ENCODE measurements around the gene ATP6V1G3.

DNA sequence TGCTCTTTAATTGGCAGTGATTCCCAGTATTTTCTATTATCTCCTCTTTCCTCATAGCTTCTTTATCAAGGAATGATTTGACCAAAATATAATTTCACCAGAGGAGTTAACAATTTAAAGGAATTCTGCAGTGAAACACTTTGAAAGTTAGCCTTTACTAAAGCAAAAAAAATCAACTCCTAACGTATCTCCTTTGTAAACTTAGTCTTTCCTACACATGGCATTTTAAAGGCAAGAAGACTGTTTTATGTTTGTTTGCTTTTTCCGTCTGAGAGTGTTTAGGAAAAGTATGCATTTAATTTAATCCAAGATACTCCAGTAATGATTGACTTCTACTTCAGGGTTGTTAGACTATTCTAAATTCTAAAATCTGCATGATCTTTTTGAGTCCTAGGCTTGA lies 15.9 kb downstream of the ATP6V1G3 start:
- TF ChIP-seq, protein P1, sequence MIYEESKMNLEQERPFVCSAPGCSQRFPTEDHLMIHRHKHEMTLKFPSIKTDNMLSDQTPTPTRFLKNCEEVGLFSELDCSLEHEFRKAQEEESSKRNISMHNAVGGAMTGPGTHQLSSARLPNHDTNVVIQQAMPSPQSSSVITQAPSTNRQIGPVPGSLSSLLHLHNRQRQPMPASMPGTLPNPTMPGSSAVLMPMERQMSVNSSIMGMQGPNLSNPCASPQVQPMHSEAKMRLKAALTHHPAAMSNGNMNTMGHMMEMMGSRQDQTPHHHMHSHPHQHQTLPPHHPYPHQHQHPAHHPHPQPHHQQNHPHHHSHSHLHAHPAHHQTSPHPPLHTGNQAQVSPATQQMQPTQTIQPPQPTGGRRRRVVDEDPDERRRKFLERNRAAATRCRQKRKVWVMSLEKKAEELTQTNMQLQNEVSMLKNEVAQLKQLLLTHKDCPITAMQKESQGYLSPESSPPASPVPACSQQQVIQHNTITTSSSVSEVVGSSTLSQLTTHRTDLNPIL (CRISPR knock-in tag; IDR thresholded peaks at IDR 0.05; ENCODE audit: low read depth), result no peak
- TF ChIP-seq, protein P2, sequence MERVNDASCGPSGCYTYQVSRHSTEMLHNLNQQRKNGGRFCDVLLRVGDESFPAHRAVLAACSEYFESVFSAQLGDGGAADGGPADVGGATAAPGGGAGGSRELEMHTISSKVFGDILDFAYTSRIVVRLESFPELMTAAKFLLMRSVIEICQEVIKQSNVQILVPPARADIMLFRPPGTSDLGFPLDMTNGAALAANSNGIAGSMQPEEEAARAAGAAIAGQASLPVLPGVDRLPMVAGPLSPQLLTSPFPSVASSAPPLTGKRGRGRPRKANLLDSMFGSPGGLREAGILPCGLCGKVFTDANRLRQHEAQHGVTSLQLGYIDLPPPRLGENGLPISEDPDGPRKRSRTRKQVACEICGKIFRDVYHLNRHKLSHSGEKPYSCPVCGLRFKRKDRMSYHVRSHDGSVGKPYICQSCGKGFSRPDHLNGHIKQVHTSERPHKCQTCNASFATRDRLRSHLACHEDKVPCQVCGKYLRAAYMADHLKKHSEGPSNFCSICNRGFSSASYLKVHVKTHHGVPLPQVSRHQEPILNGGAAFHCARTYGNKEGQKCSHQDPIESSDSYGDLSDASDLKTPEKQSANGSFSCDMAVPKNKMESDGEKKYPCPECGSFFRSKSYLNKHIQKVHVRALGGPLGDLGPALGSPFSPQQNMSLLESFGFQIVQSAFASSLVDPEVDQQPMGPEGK (CRISPR knock-in tag; IDR thresholded peaks at IDR 0.05; ENCODE audit: borderline replicate concordance), result no peak
- TF ChIP-seq TCF4 (CRISPR knock-in tag; IDR thresholded peaks at IDR 0.05; ENCODE audit: borderline replicate concordance) (no peak), ARNTL (CRISPR knock-in tag; IDR thresholded peaks at IDR 0.05; ENCODE audit: borderline replicate concordance, low read depth) (no peak), TOX (CRISPR knock-in tag; IDR thresholded peaks at IDR 0.05; ENCODE audit: borderline replicate concordance) (no peak), SNAI2 (CRISPR knock-in tag; IDR thresholded peaks at IDR 0.05) (no peak), RARB (CRISPR knock-in tag; IDR thresholded peaks at IDR 0.05) (no peak), OSR1 (CRISPR knock-in tag; IDR thresholded peaks at IDR 0.05) (no peak)
